HepG2 (cell line): Measurements from ENCODE around the gene PCGF5. TPM values are rescaled to one million over a fixed set of nuclear protein-coding genes. Genes with fewer than 3 reads are reported as not detected.

Experiments used
- BORCS8-MEF2B ChIP-seq: sonication (generic); formaldehyde crosslinking; IDR thresholded peaks from 2 replicates; pipeline ENCODE4 v1.8.0; 2022; ENCODE audit warnings: mild to moderate bottlenecking, missing genetic modification reagents
- DPF2 ChIP-seq: sonication (generic); formaldehyde crosslinking; IDR thresholded peaks from 2 replicates; pipeline ENCODE4 v1.4.0; 2020; ENCODE audit warnings: mild to moderate bottlenecking, low read depth, missing genetic modification reagents, borderline replicate concordance
- ESRRA ChIP-seq: sonication (generic); formaldehyde crosslinking; IDR thresholded peaks from 2 replicates; pipeline ENCODE4 v1.5.1; 2020; ENCODE audit warnings: mild to moderate bottlenecking, low read depth, missing genetic modification reagents
- GATAD2A ChIP-seq: IDR thresholded peaks from 2 replicates; pipeline ENCODE4 v1.6.1; 2016
- HNF4G ChIP-seq, 2 experiments: sonication (generic) in 1 of 2; formaldehyde crosslinking in 1 of 2; IDR thresholded peaks; 2 replicates each; pipeline versions ENCODE4 v1.4.0 to v1.6.1; 2011 to 2020; ENCODE audit warnings: borderline replicate concordance in 2 of 2, low read depth in 2 of 2, mild to moderate bottlenecking in 2 of 2, low read length in 1 of 2, missing genetic modification reagents in 1 of 2, moderate library complexity in 1 of 2
- HNRNPLL ChIP-seq: fragments of 200-400 bp; formaldehyde crosslinking; IDR thresholded peaks from 2 replicates; pipeline ENCODE4 v1.6.1; 2017; ENCODE audit warnings: mild to moderate bottlenecking, low read depth, low read length; ENCODE audit not compliant: poor library complexity, severe bottlenecking
- ISL2 ChIP-seq: sonication (generic); formaldehyde crosslinking; IDR thresholded peaks from 2 replicates; pipeline ENCODE4 v1.5.0; 2020; ENCODE audit warnings: missing genetic modification reagents
- KAT2B ChIP-seq: fragments of 150-350 bp; IDR thresholded peaks from 2 replicates; pipeline ENCODE4 v1.6.1; 2014; ENCODE audit warnings: low read depth, low read length, borderline replicate concordance
- KMT2B ChIP-seq: IDR thresholded peaks from 2 replicates; pipeline ENCODE4 v1.6.1; 2016; ENCODE audit warnings: missing genetic modification reagents, missing compliant biosample characterization
- MAZ ChIP-seq, 2 experiments: sonication (generic) in 1 of 2; formaldehyde crosslinking in 1 of 2; IDR thresholded peaks; 2 replicates each; pipeline versions ENCODE4 v1.5.0 to v1.6.1; 2012 to 2020; ENCODE audit warnings: low read depth in 2 of 2, mild to moderate bottlenecking in 2 of 2, borderline replicate concordance in 1 of 2, improper control_type of control experiment in 1 of 2, low read length in 1 of 2, missing genetic modification reagents in 1 of 2, moderate library complexity in 1 of 2
- NR0B2 ChIP-seq: sonication (generic); formaldehyde crosslinking; IDR thresholded peaks from 2 replicates; pipeline ENCODE4 v1.4.0; 2020; ENCODE audit warnings: mild to moderate bottlenecking, missing genetic modification reagents
- PHF21A ChIP-seq: sonication (generic); formaldehyde crosslinking; IDR thresholded peaks from 2 replicates; pipeline ENCODE4 v1.5.0; 2020; ENCODE audit warnings: mild to moderate bottlenecking, missing genetic modification reagents
- PLSCR1 ChIP-seq: sonication (generic); formaldehyde crosslinking; IDR thresholded peaks from 2 replicates; pipeline ENCODE4 v1.5.0; 2020; ENCODE audit warnings: missing genetic modification reagents, mild to moderate bottlenecking, borderline replicate concordance
- PRDM10 ChIP-seq: sonication (generic); formaldehyde crosslinking; IDR thresholded peaks from 2 replicates; pipeline ENCODE4 v1.4.0; 2020; ENCODE audit warnings: low read depth, missing genetic modification reagents
- SKI ChIP-seq: fragments of 450-650 bp; IDR thresholded peaks from one replicate; pipeline ENCODE4 v1.6.1; 2018; ENCODE audit warnings: mild to moderate bottlenecking; ENCODE audit not compliant: partially characterized antibody
- SMARCE1 ChIP-seq: fragments of 450-650 bp; IDR thresholded peaks from 2 replicates; pipeline ENCODE4 v1.6.1; 2017; ENCODE audit warnings: borderline replicate concordance
- SNAI1 ChIP-seq: sonication (generic); formaldehyde crosslinking; IDR thresholded peaks from 2 replicates; pipeline ENCODE4 v1.5.0; 2020; ENCODE audit warnings: mild to moderate bottlenecking, missing genetic modification reagents, borderline replicate concordance
- SRSF1 ChIP-seq: fragments of 200-400 bp; formaldehyde crosslinking; optimal IDR thresholded peaks from 2 replicates; pipeline ENCODE3; 2017; ENCODE audit warnings: mild to moderate bottlenecking, low read depth, low read length, moderate library complexity
- SRY ChIP-seq: sonication (generic); formaldehyde crosslinking; IDR thresholded peaks from 2 replicates; pipeline ENCODE4 v1.8.0; 2022; ENCODE audit warnings: mild to moderate bottlenecking, missing genetic modification reagents
- SUZ12 ChIP-seq: fragments of 150-350 bp; IDR thresholded peaks from 2 replicates; pipeline ENCODE4 v1.6.1; 2014; ENCODE audit warnings: low read depth, low read length
- TCF7 ChIP-seq: sonication (generic); IDR thresholded peaks from 2 replicates; pipeline ENCODE4 v1.6.1; 2016; ENCODE audit warnings: antibody characterized with exemption, low read depth
- ZNF24 ChIP-seq: fragments of 450-650 bp; IDR thresholded peaks from 2 replicates; pipeline ENCODE4 v1.6.1; 2017; ENCODE audit warnings: antibody characterized with exemption, mild to moderate bottlenecking
- ZNF317 ChIP-seq: sonication (generic); formaldehyde crosslinking; IDR thresholded peaks from 2 replicates; pipeline ENCODE4 v1.5.0; 2020; ENCODE audit warnings: mild to moderate bottlenecking, missing genetic modification reagents
- ZNF629 ChIP-seq: sonication (generic); formaldehyde crosslinking; conservative IDR thresholded peaks from 2 replicates; pipeline ENCODE4 v1.5.0; 2020; ENCODE audit warnings: missing genetic modification reagents
- ZNF644 ChIP-seq: IDR thresholded peaks from 2 replicates; pipeline ENCODE4 v1.6.1; 2016; ENCODE audit warnings: low read depth
- ZNF709 ChIP-seq: sonication (generic); formaldehyde crosslinking; IDR thresholded peaks from 2 replicates; pipeline ENCODE4 v1.5.0; 2020; ENCODE audit warnings: mild to moderate bottlenecking, missing genetic modification reagents
- ZNF720 ChIP-seq: sonication (generic); formaldehyde crosslinking; IDR thresholded peaks from 2 replicates; pipeline ENCODE4 v1.4.0; 2020; ENCODE audit warnings: missing genetic modification reagents
- polyA plus RNA-seq, 8 experiments: library from polyadenylated mRNA; depleted of rRNA in 3 of 8; stranded (reverse) in 7 of 8; unstranded in 1 of 8; fragments of >200 nt; fragmentation: Illumina TruSeq in 4 of 8; extraction: Trizol in 4 of 8; gene quantifications; 2 replicates each; pipeline versions ENCODE4 v1.2.1 to v1.2.3, GENCODE V29; 2011 to 2016; ENCODE audit warnings: low read depth in 4 of 8, missing spikeins in 1 of 8, mixed read lengths in 1 of 8; ENCODE audit not compliant: insufficient read depth in 1 of 8
- total RNA-seq, 5 experiments: library from RNA; depleted of rRNA; stranded (reverse); fragments of >200 nt; fragmentation: Illumina TruSeq; extraction: Trizol; gene quantifications; 2 replicates each; pipeline ENCODE4 v1.2.3, GENCODE V29; 2016; ENCODE audit warnings: low read depth in 1 of 5

Gene PCGF5
- total and polyA plus RNA-seq, 2 of the 13 experiments (the other 11 are each of a cell fraction or from before 2014, with no cell fraction given): 61.3 to 138 TPM

- TF ChIP-seq ISL2 (CRISPR knock-in tag) (peak; percentile 65), PRDM10 (CRISPR knock-in tag) (no peak), ZNF317 (CRISPR knock-in tag) (no peak), ESRRA (CRISPR knock-in tag) (no peak), SUZ12 (no peak), SKI (no peak), HNRNPLL (no peak), GATAD2A (CRISPR knock-in tag) (peak; percentile 94), ZNF720 (CRISPR knock-in tag) (no peak), SNAI1 (CRISPR knock-in tag) (no peak), MAZ (IDR thresholded peaks at IDR 0.05; ENCODE audit: borderline replicate concordance, low read depth, low read length) (no peak), MAZ (CRISPR knock-in tag; IDR thresholded peaks at IDR 0.05; ENCODE audit: low read depth) (no peak), PLSCR1 (CRISPR knock-in tag) (no peak), SRSF1 (no peak), ZNF24 (no peak), DPF2 (peak; percentile 88), KMT2B (CRISPR knock-in tag) (no peak), KAT2B (no peak), BORCS8-MEF2B (no peak), ZNF629 (CRISPR knock-in tag) (no peak), ZNF709 (no peak), HNF4G (IDR thresholded peaks at IDR 0.05; ENCODE audit: borderline replicate concordance, low read depth, low read length) (peak; percentile 95), HNF4G (CRISPR knock-in tag; IDR thresholded peaks at IDR 0.05; ENCODE audit: borderline replicate concordance, low read depth) (peak; percentile 93), ZNF644 (no peak), SMARCE1 (no peak), SRY (no peak), NR0B2 (CRISPR knock-in tag) (no peak), PHF21A (CRISPR knock-in tag) (no peak), TCF7 (no peak)
These were observed 881 bp upstream of the PCGF5 start (continued) for GRCh38 chr10:91219371-91220193.
